PFSK-1 (cell line): ENCODE results near the gene RAD17.

Experiments used
- POLR2AphosphoS5 ChIP-seq: IDR thresholded peaks from 2 replicates; pipeline ENCODE4 v1.6.1; 2012; ENCODE audit warnings: low read depth, mild to moderate bottlenecking, control low read depth, low read length, moderate library complexity
- TAF1 ChIP-seq: IDR thresholded peaks from 2 replicates; pipeline ENCODE4 v1.6.1; 2012; ENCODE audit warnings: low read length, control low read depth, borderline replicate concordance; ENCODE audit not compliant: insufficient read depth
- TF ChIP-seq, protein P1 (sequence below), 2 experiments: IDR thresholded peaks; 2 replicates each; pipeline versions ENCODE4 v1.6.1 to v1.8.0; 2011 to 2012; ENCODE audit warnings: low read depth in 2 of 2, low read length in 2 of 2, control low read depth in 1 of 2, inconsistent platforms in 1 of 2, mild to moderate bottlenecking in 1 of 2, moderate library complexity in 1 of 2; ENCODE audit not compliant: insufficient read depth in 1 of 2

DNA sequence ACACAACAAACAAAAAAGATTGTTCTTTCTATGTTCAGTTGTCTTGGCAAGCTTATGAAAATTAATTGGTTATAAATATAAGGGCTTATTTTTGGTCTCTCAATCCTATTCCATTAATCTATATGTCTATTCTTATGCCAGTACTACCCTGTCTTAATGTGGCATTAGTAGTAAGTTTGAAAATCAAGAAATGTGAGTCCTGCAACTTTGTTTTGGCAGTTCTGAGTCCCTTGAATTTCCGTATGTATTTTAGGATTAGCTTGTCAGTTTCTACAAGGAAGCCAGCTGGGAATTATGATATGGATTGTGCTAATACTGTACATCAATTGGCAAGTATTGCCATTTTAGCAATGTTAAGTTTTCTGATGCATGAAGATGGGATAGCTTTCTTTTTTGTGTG is 26.5 kb upstream of the RAD17 start:
- TF ChIP-seq POLR2AphosphoS5: no peak
- no peak for TF ChIP-seq TAF1
- TF ChIP-seq, protein P1, sequence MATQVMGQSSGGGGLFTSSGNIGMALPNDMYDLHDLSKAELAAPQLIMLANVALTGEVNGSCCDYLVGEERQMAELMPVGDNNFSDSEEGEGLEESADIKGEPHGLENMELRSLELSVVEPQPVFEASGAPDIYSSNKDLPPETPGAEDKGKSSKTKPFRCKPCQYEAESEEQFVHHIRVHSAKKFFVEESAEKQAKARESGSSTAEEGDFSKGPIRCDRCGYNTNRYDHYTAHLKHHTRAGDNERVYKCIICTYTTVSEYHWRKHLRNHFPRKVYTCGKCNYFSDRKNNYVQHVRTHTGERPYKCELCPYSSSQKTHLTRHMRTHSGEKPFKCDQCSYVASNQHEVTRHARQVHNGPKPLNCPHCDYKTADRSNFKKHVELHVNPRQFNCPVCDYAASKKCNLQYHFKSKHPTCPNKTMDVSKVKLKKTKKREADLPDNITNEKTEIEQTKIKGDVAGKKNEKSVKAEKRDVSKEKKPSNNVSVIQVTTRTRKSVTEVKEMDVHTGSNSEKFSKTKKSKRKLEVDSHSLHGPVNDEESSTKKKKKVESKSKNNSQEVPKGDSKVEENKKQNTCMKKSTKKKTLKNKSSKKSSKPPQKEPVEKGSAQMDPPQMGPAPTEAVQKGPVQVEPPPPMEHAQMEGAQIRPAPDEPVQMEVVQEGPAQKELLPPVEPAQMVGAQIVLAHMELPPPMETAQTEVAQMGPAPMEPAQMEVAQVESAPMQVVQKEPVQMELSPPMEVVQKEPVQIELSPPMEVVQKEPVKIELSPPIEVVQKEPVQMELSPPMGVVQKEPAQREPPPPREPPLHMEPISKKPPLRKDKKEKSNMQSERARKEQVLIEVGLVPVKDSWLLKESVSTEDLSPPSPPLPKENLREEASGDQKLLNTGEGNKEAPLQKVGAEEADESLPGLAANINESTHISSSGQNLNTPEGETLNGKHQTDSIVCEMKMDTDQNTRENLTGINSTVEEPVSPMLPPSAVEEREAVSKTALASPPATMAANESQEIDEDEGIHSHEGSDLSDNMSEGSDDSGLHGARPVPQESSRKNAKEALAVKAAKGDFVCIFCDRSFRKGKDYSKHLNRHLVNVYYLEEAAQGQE (IDR thresholded peaks at IDR 0.05; ENCODE audit: insufficient read depth in 1 of 2, low read depth in 2 of 2, low read length in 2 of 2): no peak
